ENCODE measurements around the gene SHMT1.

DNA sequence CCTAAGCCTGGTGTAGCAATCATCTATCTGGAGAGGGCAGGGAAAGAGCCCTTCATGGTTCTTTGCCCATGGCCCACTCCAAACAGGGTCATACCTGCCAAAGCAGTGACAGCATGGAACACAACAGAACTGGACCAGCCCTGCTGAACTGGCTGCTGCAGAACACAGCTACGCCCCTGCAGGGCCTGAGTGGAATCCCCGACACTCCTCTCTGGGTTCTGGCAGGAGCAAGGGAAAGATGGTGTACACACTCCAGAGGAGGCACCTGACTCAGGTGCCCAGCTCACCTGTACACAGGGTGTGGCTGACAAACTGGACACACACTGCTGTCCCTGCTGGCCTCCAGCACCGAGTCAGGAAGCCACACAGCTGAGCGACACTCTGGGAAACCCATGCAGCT lies 83.1 kb downstream of the SHMT1 start:
- TF ChIP-seq, protein P1, sequence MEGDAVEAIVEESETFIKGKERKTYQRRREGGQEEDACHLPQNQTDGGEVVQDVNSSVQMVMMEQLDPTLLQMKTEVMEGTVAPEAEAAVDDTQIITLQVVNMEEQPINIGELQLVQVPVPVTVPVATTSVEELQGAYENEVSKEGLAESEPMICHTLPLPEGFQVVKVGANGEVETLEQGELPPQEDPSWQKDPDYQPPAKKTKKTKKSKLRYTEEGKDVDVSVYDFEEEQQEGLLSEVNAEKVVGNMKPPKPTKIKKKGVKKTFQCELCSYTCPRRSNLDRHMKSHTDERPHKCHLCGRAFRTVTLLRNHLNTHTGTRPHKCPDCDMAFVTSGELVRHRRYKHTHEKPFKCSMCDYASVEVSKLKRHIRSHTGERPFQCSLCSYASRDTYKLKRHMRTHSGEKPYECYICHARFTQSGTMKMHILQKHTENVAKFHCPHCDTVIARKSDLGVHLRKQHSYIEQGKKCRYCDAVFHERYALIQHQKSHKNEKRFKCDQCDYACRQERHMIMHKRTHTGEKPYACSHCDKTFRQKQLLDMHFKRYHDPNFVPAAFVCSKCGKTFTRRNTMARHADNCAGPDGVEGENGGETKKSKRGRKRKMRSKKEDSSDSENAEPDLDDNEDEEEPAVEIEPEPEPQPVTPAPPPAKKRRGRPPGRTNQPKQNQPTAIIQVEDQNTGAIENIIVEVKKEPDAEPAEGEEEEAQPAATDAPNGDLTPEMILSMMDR (IDR thresholded peaks at IDR 0.05), result no peak
- no peak for TF ChIP-seq POLR2A (IDR thresholded peaks at IDR 0.05)
